Measurements from ENCODE around the gene LASP1NB.
A peak's percentile ranks its signal among the peaks of the same experiment; 100 is the strongest.

LASP1NB gene

DNA sequence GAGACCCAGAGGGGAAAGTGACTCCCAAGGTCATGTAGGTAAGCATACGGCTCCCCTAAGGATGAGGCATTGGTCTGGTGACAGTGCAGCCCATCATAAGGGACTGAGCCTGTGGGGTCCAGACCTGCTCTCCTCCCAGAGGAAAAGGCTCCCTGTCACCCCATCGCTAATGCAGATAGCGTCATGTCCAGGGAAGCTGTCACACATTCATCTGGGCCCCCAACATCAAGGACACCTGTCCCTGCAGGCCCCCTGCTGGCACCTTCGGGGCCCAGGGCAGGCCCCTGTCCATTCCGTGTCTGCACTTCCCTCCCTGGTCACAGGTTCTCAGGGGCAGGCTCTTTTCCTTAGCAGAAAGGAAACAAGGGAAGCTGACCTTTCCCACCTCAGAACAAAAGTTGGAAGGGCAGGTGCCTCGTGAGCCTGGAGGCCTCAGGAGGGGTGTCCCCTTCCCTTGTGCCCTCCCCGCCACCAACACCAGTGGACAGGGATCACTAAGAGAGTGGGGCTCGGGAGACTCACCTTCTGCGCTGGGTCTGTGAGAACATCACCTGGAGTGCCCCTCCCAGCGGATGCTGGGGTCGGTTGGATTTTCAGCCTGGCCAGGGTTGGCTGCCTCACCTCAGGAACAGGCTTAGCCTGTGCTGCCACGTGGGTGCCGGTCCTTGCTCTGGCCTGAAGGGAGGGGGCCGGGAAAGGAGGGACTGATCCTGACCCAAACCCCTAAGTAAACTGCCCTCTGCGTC is 17.3 kb upstream of the LASP1NB start:
- FAIRE-seq (peak; percentile 68), DNase-seq (ENCODE audit: low read depth, low spot score) (no peak)
- intact Hi-C loops (cut with micrococcal nuclease): loop anchor here (2.0 kb wide), 1 partner anchor 37 kb away; the partner anchor contains the start of gene LASP1
- Histone ChIP-seq H3K9me3 (replicated peaks; ENCODE audit: control insufficient read depth, insufficient read depth, low read length) (no peaks in the 10 kb centered on the region), H3K4me2 (ENCODE audit: insufficient read depth, low read length) (no peak overlapping the region), H4K20me1 (replicated peaks; ENCODE audit: control insufficient read depth, extremely low read depth, insufficient read depth, low read length) (no peaks in the 10 kb centered on the region), H3K27ac (ENCODE audit: insufficient read depth, low read depth, low read length) (peak overlapping the region; percentile 24), H3K4me1 (ENCODE audit: control insufficient read depth, extremely low read depth, insufficient read depth, low read length) (peaks cover 32% of the 10 kb centered on the region), H3K4me3 (replicated peaks in 1 of 3; ENCODE audit: insufficient read depth in 1 of 3, low read depth in 1 of 3, low read length in 3 of 3) (no peak overlapping the region), H3K27me3 (ENCODE audit: control insufficient read depth in 2 of 2, insufficient read depth in 2 of 2, low read length in 2 of 2) (no peaks in the 10 kb centered on the region), H3K36me3 (ENCODE audit: control insufficient read depth in 2 of 2, extremely low read depth in 1 of 2, insufficient read depth in 2 of 2, low read length in 2 of 2) (peaks cover 0 to 23% of the 10 kb centered on the region in 2 experiments), H2AFZ (ENCODE audit: low read depth, low read length) (no peak overlapping the region), H3K9me1 (replicated peaks; ENCODE audit: control insufficient read depth, extremely low read depth, insufficient read depth, low read length) (no peaks in the 10 kb centered on the region), H3K79me2 (ENCODE audit: control insufficient read depth, insufficient read depth, low read length) (peaks cover 49% of the 10 kb centered on the region), H3K9ac (replicated peaks; ENCODE audit: extremely low read depth, insufficient read depth, low read length) (no peak overlapping the region)
- POLR2A ChIA-PET: interaction anchor here (1.8 kb wide), 1 partner anchor 39 kb away, joined by 10 read pairs; the partner anchor contains the start of gene LASP1
- dilution Hi-C loops (cut with MboI; ENCODE audit: extremely low pct_ligation_motif_present, low sequenced_read_pairs): no loop called here
- TF ChIP-seq, protein P1, sequence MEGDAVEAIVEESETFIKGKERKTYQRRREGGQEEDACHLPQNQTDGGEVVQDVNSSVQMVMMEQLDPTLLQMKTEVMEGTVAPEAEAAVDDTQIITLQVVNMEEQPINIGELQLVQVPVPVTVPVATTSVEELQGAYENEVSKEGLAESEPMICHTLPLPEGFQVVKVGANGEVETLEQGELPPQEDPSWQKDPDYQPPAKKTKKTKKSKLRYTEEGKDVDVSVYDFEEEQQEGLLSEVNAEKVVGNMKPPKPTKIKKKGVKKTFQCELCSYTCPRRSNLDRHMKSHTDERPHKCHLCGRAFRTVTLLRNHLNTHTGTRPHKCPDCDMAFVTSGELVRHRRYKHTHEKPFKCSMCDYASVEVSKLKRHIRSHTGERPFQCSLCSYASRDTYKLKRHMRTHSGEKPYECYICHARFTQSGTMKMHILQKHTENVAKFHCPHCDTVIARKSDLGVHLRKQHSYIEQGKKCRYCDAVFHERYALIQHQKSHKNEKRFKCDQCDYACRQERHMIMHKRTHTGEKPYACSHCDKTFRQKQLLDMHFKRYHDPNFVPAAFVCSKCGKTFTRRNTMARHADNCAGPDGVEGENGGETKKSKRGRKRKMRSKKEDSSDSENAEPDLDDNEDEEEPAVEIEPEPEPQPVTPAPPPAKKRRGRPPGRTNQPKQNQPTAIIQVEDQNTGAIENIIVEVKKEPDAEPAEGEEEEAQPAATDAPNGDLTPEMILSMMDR (IDR thresholded peaks at IDR 0.05; ENCODE audit: extremely low read depth in 1 of 2, insufficient read depth in 1 of 2, low read depth in 1 of 2, low read length in 2 of 2): peak in 1 of 2 donors; percentile 24
- no peak for TF ChIP-seq POLR2AphosphoS5 (IDR thresholded peaks at IDR 0.05; ENCODE audit: insufficient read depth, low read depth, low read length)
- BruUV-seq (replicated peaks): no TSS peak
- CTCF ChIA-PET: interaction anchor here (0.9 to 2.5 kb wide), 6 partner anchors 10 to 75 kb away, joined by 4 to 9 read pairs (median 5); partner anchors contain the start of gene LASP1

DNA sequence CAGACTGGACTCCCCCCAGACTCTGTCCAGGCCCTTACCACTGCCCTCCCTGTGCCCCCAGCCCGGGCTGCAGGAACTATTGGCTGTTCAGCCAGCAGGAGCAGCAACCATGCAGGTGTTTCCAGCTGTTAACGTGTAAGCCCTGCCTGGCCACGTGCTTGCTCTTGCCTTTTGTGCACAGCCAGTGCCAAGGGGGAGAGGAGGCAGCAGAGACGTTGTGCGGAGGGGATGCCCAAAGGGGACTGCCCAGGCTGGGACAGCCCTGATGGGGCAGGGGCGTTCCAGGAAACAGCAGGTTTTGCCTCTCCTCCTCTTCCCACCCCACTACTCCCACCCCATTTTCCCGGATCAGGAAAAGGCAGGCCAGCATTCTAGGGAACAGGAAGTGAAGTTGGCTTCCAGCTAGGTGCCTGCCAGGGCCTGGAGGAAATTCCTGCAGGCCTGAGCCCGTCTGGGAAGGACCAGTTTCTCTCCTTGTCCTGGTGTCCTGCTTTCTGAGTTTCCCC is 16.7 kb upstream of the LASP1NB start:
- CTCF ChIA-PET: interaction anchor here (0.6 to 2.5 kb wide), 5 partner anchors 14 to 74 kb away, joined by 3 to 9 read pairs (median 4); partner anchors contain the start of gene LASP1
- no peaks in the 10 kb centered on the region for H3K9me1 ChIP-seq (replicated peaks; ENCODE audit: control insufficient read depth, extremely low read depth, insufficient read depth, low read length)
- intact Hi-C loops (cut with micrococcal nuclease): loop anchor here (2.0 kb wide), 1 partner anchor 38 kb away; the partner anchor contains the start of gene LASP1
- peaks cover 32% of the 10 kb centered on the region for H3K4me1 ChIP-seq (ENCODE audit: control insufficient read depth, extremely low read depth, insufficient read depth, low read length)
- H2AFZ ChIP-seq (ENCODE audit: low read depth, low read length): no peak overlapping the region
- POLR2A ChIA-PET: no interaction called here
- peaks cover 0 to 19% of the 10 kb centered on the region in 2 experiments for H3K36me3 ChIP-seq (ENCODE audit: control insufficient read depth in 2 of 2, extremely low read depth in 1 of 2, insufficient read depth in 2 of 2, low read length in 2 of 2)
- no peaks in the 10 kb centered on the region for H3K9me3 ChIP-seq (replicated peaks; ENCODE audit: control insufficient read depth, insufficient read depth, low read length)
- H3K4me3 ChIP-seq (replicated peaks in 1 of 3; ENCODE audit: insufficient read depth in 1 of 3, low read depth in 1 of 3, low read length in 3 of 3): no peak overlapping the region
- H3K4me2 ChIP-seq (ENCODE audit: insufficient read depth, low read length): no peak overlapping the region
- no peak overlapping the region for H3K9ac ChIP-seq (replicated peaks; ENCODE audit: extremely low read depth, insufficient read depth, low read length)
- H3K79me2 ChIP-seq (ENCODE audit: control insufficient read depth, insufficient read depth, low read length): peaks cover 45% of the 10 kb centered on the region
- DNase-seq (ENCODE audit: low read depth, low spot score) (peak; percentile 56), FAIRE-seq (peak; percentile 93)
- H3K27me3 ChIP-seq (ENCODE audit: control insufficient read depth in 2 of 2, insufficient read depth in 2 of 2, low read length in 2 of 2): no peaks in the 10 kb centered on the region
- peak overlapping the region; percentile 24 for H3K27ac ChIP-seq (ENCODE audit: insufficient read depth, low read depth, low read length)
- TF ChIP-seq GATA2 (IDR thresholded peaks at IDR 0.05; ENCODE audit: insufficient read depth, insufficient read length, low read depth, low read length): no peak
- TF ChIP-seq, protein P2, sequence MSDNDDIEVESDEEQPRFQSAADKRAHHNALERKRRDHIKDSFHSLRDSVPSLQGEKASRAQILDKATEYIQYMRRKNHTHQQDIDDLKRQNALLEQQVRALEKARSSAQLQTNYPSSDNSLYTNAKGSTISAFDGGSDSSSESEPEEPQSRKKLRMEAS (IDR thresholded peaks at IDR 0.05; ENCODE audit: insufficient read depth, insufficient read length): peak; percentile 74
- TF ChIP-seq, protein P1 (IDR thresholded peaks at IDR 0.05; ENCODE audit: extremely low read depth in 1 of 2, insufficient read depth in 1 of 2, low read depth in 1 of 2, low read length in 2 of 2): no peak
- peak; percentile 68 for TF ChIP-seq MYC (IDR thresholded peaks at IDR 0.05; ENCODE audit: low read depth, low read length)
- TF ChIP-seq FOS (IDR thresholded peaks at IDR 0.05; ENCODE audit: borderline replicate concordance, insufficient read depth, low read length): no peak
- no peaks in the 10 kb centered on the region for H4K20me1 ChIP-seq (replicated peaks; ENCODE audit: control insufficient read depth, extremely low read depth, insufficient read depth, low read length)
- dilution Hi-C loops (cut with MboI; ENCODE audit: extremely low pct_ligation_motif_present, low sequenced_read_pairs): no loop called here
- BruUV-seq (replicated peaks): no TSS peak

All from endothelial cell of umbilical vein (primary cell).